Measurements from ENCODE around the gene ZDHHC8.

The ZDHHC8 gene

GRCh38 chr22:20131597-20131858 is at the start of gene ZDHHC8:
ZDHHC8 (plus strand) TSS chr22:20131804; CDS start chr22:20131948, 144 bp downstream.
- DNase-seq: no peak

GRCh38 chr22:20083157-20083890 is 48.3 kb upstream of the ZDHHC8 start:
- DNase-seq: no peak

GRCh38 chr22:20083891-20084546 is 47.6 kb upstream of the ZDHHC8 start:
- no peak for DNase-seq

- peak; percentile 75 for DNase-seq
Measured at GRCh38 chr22:20084547-20085413, 46.8 kb upstream of the ZDHHC8 start.

GRCh38 chr22:20085651-20086050 is 46.0 kb upstream of the ZDHHC8 start:
- DNase-seq: no peak

- no peak for DNase-seq
Measured at GRCh38 chr22:20086101-20086599, 45.5 kb upstream of the ZDHHC8 start.

GRCh38 chr22:20086763-20087162 is 44.8 kb upstream of the ZDHHC8 start:
- no peak for DNase-seq

GRCh38 chr22:20087319-20088262 is 44.0 kb upstream of the ZDHHC8 start:
- DNase-seq: no peak

- DNase-seq: no peak
Measured at GRCh38 chr22:20088263-20088648, 43.3 kb upstream of the ZDHHC8 start.

GRCh38 chr22:20089226-20089976 is 42.2 kb upstream of the ZDHHC8 start:
- DNase-seq: no peak

GRCh38 chr22:20089977-20090729 is 41.5 kb upstream of the ZDHHC8 start:
- DNase-seq: no peak

GRCh38 chr22:20090730-20091240 is 40.8 kb upstream of the ZDHHC8 start:
- no peak for DNase-seq

- peak; percentile 23 for DNase-seq
Measured at GRCh38 chr22:20091690-20092476, 39.7 kb upstream of the ZDHHC8 start.

- DNase-seq: peak; percentile 40
Measured at GRCh38 chr22:20092477-20092854, 39.1 kb upstream of the ZDHHC8 start.

- DNase-seq: peak; percentile 36
Measured at GRCh38 chr22:20093418-20094196, 38.0 kb upstream of the ZDHHC8 start.

- peak; percentile 43 for DNase-seq
Measured at GRCh38 chr22:20094197-20094807, 37.3 kb upstream of the ZDHHC8 start.

- peak; percentile 12 for DNase-seq
Measured at GRCh38 chr22:20095521-20095920, 36.1 kb upstream of the ZDHHC8 start.

GRCh38 chr22:20096574-20097420 is 34.8 kb upstream of the ZDHHC8 start:
- DNase-seq: no peak
